ENCODE measurements around the gene GALNT15. TPM values are rescaled to one million over a fixed set of nuclear protein-coding genes. Genes with fewer than 3 reads are reported as not detected.

GALNT15 gene
- total and polyA plus RNA-seq, 2 of the 4 experiments (the other 2 are of a cell fraction): 12.8 to 19.7 TPM

DNA sequence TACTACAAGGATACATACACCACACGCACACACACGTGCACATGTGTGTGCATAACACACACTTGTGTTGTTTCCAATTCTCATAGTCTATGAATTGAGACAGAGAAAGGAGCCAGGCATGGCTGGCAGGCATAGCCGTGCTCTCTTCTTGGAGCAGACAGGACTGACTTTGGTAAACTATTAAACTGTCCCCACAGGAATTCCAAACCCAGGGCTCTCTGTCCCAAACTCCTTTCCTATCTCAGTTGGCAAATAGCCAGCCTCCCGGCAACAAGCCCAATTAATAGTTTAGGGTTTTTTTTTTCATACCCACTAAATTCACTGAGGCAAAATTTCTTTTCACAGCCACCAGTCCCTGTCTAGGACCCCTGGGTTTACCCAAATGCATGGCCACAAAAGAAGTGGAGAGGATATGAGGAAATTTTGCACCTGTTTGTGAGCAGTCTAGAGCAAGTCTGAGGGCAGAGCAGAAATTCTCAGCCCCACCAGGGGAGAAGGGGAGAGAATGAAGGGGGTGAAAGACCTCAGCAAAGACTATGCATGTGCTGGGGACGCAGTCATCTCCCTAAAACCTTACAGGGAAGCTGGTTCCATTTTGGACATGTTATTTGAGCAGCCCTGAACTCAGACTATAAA lies 17.8 kb downstream of the GALNT15 start:
- H4K20me1 ChIP-seq (ENCODE audit: insufficient read depth, low read length): no peaks in the 10 kb centered on the region
- no peak overlapping the region for H3K14ac ChIP-seq (replicated peaks; ENCODE audit: low read depth, low read length)
- no CpG with 5 or more reads among the region's 5 CpGs for WGBS, 2 experiments (ENCODE audit: extremely low coverage in 2 of 2, insufficient read length in 1 of 2)
- in situ Hi-C loops (cut with MboI; ENCODE audit: low sequenced_read_pairs): no loop called here
- H2BK120ac ChIP-seq (ENCODE audit: low read depth, low read length): no peak overlapping the region
- H3K36me3 ChIP-seq (ENCODE audit: control insufficient read depth, insufficient read depth, low read length): peaks cover 24% of the 10 kb centered on the region
- H3K9me3 ChIP-seq (ENCODE audit: control insufficient read depth, insufficient read depth, low read length): no peaks in the 10 kb centered on the region
- H3K4ac ChIP-seq (ENCODE audit: low read depth, low read length): no peak overlapping the region
- peaks cover 0 to 7% of the 10 kb centered on the region in 2 experiments; a peak in 1 of 4 replicates for H3K79me1 ChIP-seq (ENCODE audit: low read depth in 1 of 2, low read length in 2 of 2)
- H2AK9ac ChIP-seq (replicated peaks; ENCODE audit: low read depth, low read length, poor library complexity): no peak overlapping the region
- H3K4me1 ChIP-seq (ENCODE audit: control insufficient read depth, insufficient read depth, low read length): no peaks in the 10 kb centered on the region; the same call in 1 of the 2 replicates
- no peak for DNase-seq
- H2AK5ac ChIP-seq (ENCODE audit: low read depth, low read length): no peak overlapping the region
- H4K8ac ChIP-seq (ENCODE audit: low read depth in 2 of 2, low read length in 2 of 2): no peak overlapping the region
- H3K9ac ChIP-seq (ENCODE audit: low read depth, low read length): no peak overlapping the region
- no peaks in the 10 kb centered on the region for H3K27me3 ChIP-seq (ENCODE audit: control insufficient read depth, insufficient read depth, low read length)
- H3K4me2 ChIP-seq (ENCODE audit: low read depth, low read length): no peak overlapping the region
- H3K23ac ChIP-seq (ENCODE audit: low read depth, low read length): no peak overlapping the region
- ChIA-PET POLR2A (ENCODE audit: unreplicated experiment) (no interaction called here), CTCF (no interaction called here)
- no peak overlapping the region for H2AFZ ChIP-seq (replicated peaks; ENCODE audit: low read length, poor library complexity)
- H4K5ac ChIP-seq (ENCODE audit: low read depth, low read length): no peak overlapping the region
- intact Hi-C loops (cut with micrococcal nuclease): no loop called here
- ATAC-seq (ENCODE audit: low read depth): no peak
- H2BK20ac ChIP-seq (ENCODE audit: low read depth, low read length): no peak overlapping the region
- no peak overlapping the region for H3K4me3 ChIP-seq (ENCODE audit: insufficient read depth, low read depth, low read length)
- no TSS peak for BruUV-seq (replicated peaks)
- H3K9me1 ChIP-seq (ENCODE audit: insufficient read depth, low read length): peaks cover 2% of the 10 kb centered on the region; the same call in 1 of the 2 replicates
- no peak overlapping the region for H3K18ac ChIP-seq (ENCODE audit: low read depth, low read length)
- no peak overlapping the region for H2BK5ac ChIP-seq (ENCODE audit: low read depth, low read length, poor library complexity, severe bottlenecking)
- dilution Hi-C loops (cut with HindIII; ENCODE audit: low sequenced_read_pairs, unreplicated experiment): no loop called here
- H4K91ac ChIP-seq (ENCODE audit: insufficient read depth, low read depth, low read length): no peak overlapping the region
- no peak overlapping the region for H3K56ac ChIP-seq (ENCODE audit: extremely low read depth, insufficient read depth, low read length)
- no peak overlapping the region for H3K27ac ChIP-seq (ENCODE audit: insufficient read depth, low read length)
- H2BK15ac ChIP-seq (ENCODE audit: low read depth, low read length): no peak overlapping the region
- no peak for TF ChIP-seq POLR2A (IDR thresholded peaks at IDR 0.05; ENCODE audit: low read depth, low read length)
- TF ChIP-seq FOS (IDR thresholded peaks at IDR 0.05; ENCODE audit: low read depth, low read length): no peak
- TF ChIP-seq RAD21 (IDR thresholded peaks at IDR 0.05; ENCODE audit: low read length): no peak
- no peak for TF ChIP-seq NFE2L2 (IDR thresholded peaks at IDR 0.05; ENCODE audit: low read depth, low read length)
- TF ChIP-seq MAZ (IDR thresholded peaks at IDR 0.05; ENCODE audit: borderline replicate concordance, low read depth, low read length): no peak
